ENCODE data around the gene KCNAB1. TPM values are rescaled to one million over a fixed set of nuclear protein-coding genes. Genes with fewer than 3 reads are reported as not detected.

Gene KCNAB1
- total RNA-seq, 1 experiment from 2014 or later = 1.0 TPM

GRCh38 chr3:156488767-156489166 lies 368.4 kb downstream of the KCNAB1 start (continued):
- no peak for TF ChIP-seq ZNF263 (CRISPR knock-in tag; IDR thresholded peaks at IDR 0.05; ENCODE audit: low read depth)
- TF ChIP-seq ATF3 (CRISPR knock-in tag; conservative IDR thresholded peaks at IDR 0.05) = no peak
- TF ChIP-seq TEAD4 (CRISPR knock-in tag; IDR thresholded peaks at IDR 0.05) = no peak

- Mint-ChIP-seq H3K36me3 (no peaks in the 10 kb centered on the region), H3K27me3 (ENCODE audit: low read depth) (no peaks in the 10 kb centered on the region), H3K9me3 (no peaks in the 10 kb centered on the region), H3K27ac (no peak overlapping the region), H3K4me3 (no peak overlapping the region), H3K4me1 (no peaks in the 10 kb centered on the region)
- ATAC-seq (no peak), DNase-seq (ENCODE audit: low spot score) (no peak)
- TF ChIP-seq IRF2 (CRISPR knock-in tag; IDR thresholded peaks at IDR 0.05; ENCODE audit: borderline replicate concordance, low read depth) (no peak), ZNF512 (CRISPR knock-in tag; IDR thresholded peaks at IDR 0.05; ENCODE audit: borderline replicate concordance) (no peak), ATF6 (CRISPR knock-in tag; IDR thresholded peaks at IDR 0.05) (no peak), FOXP1 (CRISPR knock-in tag; IDR thresholded peaks at IDR 0.05; ENCODE audit: borderline replicate concordance) (no peak), ZNF121 (CRISPR knock-in tag; IDR thresholded peaks at IDR 0.05) (no peak), E2F5 (CRISPR knock-in tag; IDR thresholded peaks at IDR 0.05) (no peak), IRF1 (CRISPR knock-in tag; IDR thresholded peaks at IDR 0.05) (no peak), USF2 (CRISPR knock-in tag; IDR thresholded peaks at IDR 0.05) (no peak), STAT6 (CRISPR knock-in tag; conservative IDR thresholded peaks at IDR 0.05; ENCODE audit: low read depth) (no peak), GRHL2 (CRISPR knock-in tag; IDR thresholded peaks at IDR 0.05; ENCODE audit: insufficient replicate concordance, severe bottlenecking) (no peak), CBFB (CRISPR knock-in tag; IDR thresholded peaks at IDR 0.05; ENCODE audit: low read depth) (no peak), TEAD1 (CRISPR knock-in tag; IDR thresholded peaks at IDR 0.05) (no peak), CREM (CRISPR knock-in tag; IDR thresholded peaks at IDR 0.05) (no peak)
- ChIA-PET CTCF (interaction anchor here (1.9 kb wide), 1 partner anchor 14 kb away, joined by 6 read pairs; no protein-coding TSS in a partner anchor), POLR2A (no interaction called here)
Observed at GRCh38 chr3:156489462-156489911, 369.1 kb downstream of the KCNAB1 start.

Data from WTC11 (cell line).